NCI-H510A (cell line): ENCODE results near the gene CDK5.
"Not testable (repeated sequence)": the region's sequence is repeated elsewhere in the genome, so short reads cannot be mapped to it uniquely, and the experiment has no call there.

ENCODE experiments used
- DNase-seq: peaks from one replicate; lab custom pipeline; 2025; lab: John Stamatoyannopoulos, UW

The CDK5 gene

DNA sequence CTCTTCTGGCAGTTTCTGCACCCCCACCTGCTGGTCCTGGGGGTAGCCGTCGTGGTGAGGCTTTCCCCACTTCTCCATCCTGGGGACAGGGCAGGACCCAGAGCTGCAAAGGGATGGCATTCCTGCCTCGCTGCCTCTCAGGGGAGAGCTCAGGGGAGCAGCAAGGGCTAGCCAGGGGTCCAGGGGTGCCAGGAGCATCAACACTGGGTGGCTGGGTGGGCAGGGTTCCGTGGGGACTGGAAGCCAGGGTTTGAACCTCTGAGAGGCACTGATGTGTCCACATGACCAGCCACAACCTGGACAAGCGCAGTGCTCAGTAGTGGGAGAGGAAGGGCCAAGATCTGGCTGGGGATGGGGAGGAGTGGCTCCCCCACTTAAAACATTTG, 23.8 kb downstream of the CDK5 start:
- no peak for DNase-seq

DNA sequence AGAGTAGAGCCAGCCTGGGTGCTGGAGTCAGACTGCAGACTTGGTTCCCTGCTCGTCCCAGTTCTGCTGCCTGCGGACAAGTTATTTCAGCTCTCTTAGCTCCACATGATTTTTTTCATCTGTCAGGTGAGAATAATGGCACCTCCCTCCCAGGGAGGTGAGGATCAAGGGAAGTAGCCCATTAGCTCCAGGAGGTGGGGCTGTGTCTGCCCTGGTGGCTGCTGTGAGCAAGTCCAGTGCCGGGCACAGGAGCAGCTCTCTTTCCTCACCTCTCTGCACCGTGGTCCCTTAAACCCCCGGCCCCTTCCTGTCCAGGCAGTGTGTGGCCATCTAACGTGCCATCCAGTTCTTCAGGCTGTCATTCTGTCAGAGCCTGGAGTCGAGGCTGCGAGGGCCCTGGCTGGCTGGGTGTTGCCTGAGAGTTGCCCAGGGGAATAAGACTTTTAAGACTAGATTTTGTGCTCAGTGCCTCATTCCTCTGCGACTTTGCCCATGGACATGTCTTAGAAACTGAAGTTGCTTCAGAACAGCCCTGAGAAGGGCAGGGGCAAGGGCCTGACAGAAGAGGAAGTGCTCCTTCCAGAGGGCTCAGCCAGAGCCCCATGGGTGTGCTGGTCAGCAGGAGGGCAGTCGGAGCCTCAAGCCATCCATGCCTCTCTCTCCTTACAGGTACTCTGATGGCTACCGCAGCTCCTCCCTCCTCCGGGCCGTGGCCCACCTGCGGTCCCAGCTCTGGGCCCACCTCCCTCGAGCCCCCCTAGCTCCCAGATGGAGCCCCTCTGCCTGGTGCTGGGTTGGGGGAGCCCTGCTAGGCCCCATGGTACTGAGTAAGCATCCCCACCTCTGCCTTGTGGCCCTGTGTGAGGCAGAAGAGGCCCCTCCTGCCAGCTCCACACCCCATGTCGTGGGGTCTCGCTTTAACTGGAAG, 24.5 kb downstream of the CDK5 start:
- no peak for DNase-seq

DNA sequence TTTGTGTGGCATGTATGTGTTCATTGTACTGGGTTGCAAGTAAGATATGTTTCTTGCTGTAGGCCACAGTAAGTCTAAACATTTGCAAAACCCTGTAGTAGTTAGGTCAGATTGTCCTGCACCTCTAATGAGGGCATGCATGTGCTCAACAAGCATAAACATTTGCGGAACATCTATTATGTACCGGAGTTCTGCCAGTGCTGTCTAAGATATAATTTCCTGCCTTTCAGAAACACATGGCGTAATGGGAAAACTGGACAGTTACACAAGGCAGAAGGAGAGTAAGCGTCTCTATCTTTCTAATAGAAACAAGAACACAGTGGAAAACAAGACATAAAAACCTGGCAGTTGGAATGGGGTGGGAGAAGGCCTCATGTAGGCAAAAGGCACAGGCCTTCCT, 26.7 kb downstream of the CDK5 start:
- DNase-seq = no peak

DNA sequence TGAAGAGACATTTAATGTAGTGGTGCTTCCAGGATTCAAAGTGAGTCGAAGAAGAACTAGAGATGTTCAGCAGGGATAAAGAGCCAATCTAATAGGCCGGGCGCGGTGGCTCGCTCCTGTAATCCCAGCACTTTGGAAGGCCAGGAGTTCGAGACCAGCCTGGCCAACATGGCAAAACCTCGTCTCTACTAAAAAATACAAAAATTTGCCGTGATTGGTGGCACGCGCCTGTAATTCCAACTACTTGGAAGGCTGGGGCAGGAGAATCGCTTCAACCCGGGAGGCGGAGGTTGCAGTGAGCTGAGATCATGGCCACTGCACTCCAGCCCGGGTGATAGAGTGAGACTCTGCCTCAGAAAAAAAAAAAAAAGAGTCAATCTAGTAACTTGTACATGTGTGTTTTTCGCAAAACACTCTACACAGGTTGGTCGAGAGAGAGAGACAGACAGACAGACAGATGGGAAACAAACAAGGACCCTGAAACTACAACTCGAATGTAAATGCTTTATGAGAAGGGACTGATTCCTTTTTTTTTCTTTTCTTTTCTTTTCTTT, 28.7 kb downstream of the CDK5 start:
- no peak for DNase-seq

DNA sequence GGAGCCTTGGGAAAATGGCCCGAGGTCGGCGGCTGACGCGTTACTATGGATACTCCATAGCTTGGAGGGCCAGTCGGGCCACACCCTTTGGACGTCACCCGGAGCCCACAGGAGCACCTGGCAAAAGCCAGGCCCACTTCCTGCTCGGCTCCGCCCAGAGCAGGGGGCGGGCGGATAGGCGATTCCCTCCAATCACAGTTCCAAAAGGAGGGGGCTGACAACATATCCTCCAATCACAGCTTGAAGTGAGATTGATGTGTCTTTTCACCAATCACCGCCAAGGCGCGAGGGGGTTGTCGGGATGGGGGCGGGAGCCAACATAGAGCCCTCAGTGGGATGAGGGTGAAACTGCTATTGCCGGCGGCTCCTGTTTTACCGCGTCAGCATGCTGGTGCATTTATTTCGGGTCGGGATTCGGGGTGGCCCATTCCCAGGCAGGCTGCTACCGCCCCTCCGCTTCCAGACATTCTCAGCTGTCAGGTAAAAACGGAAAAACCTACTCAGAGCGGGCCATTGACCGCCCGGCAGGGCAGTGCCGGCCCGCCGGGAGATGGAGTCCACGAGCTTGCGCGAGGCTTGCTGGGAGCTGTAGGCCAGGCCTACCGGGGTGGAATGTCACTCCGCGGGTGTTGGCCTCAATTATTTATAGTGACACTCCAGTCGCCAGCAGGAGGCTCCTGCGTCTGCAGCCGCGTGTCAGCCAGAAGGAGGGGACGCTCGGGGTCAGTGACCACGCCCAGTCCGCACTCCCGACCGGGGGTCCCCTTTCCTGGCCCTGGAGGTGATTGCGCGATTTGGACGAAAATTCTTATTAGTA, 29.4 kb downstream of the CDK5 start, which contains the start of gene ABCB8:
ABCB8 (plus strand) TSS at position 320 of the 817 bp plus-strand sequence; CDS start at position 386, 66 bp downstream.
- peak; percentile 78 for DNase-seq

DNA sequence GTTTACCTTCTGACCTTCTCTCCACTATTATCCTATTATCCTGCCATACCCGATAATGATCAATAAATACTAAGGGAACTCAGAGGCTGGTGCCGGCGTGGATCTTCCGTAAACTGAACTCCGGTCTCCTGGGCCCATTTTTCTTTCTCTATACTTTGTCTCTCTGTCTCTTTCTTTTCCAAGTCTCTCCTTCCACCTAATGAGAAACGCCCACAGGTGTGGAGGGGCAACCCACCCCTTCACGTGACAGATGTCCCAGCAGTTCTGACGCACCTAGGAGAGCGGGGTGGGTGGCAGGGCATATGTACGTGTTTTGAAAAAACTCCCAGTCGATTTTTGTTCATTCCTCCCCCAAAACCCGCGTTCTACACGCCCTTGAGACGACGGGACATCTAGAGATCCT, 30.0 kb downstream of the CDK5 start:
- DNase-seq = not testable (repeated sequence)

DNA sequence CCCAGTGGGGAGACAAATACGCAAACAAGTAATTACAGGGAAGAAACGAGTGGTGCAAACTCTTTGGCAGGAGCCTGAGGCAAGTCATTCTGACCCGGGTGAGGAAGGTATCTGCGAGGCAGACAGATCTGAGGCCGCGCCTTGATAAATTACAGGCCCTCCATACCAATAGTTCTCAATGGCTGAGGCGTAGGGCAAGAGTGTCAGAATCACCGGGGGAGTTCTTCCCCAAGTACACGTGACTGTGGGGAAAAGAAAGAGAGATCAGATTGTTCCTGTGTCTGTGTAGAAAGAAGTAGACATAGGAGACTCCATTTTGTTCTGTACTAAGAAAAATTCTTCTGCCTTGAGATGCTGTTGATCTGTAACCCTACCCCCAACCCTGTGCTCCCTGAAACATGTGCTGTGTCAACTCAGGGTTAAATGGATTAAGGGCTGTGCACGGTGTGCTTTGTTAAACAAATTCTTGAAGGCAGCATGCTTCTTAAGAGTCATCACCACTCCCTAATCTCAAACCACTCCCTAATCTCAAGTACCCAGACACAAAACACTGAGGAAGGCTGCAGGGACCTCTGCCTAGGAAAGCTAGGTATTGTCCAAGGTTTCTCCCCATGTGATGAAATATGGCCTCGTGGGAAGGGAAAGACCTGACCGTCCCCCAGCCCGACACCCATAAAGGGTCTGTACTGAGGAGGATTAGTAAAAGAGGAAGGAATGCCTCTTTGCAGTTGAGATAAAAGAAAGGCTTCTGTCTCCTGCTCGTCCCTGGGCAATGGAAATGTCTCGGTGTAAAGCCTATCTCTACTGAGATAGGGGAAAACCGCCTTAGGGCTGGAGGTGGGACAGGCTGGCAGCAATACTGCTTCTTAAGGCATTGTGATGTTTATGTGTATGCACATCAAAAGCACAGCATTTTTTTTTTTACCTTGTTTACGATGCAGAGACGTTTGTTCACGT, 30.6 kb downstream of the CDK5 start:
- DNase-seq = not testable (repeated sequence)

DNA sequence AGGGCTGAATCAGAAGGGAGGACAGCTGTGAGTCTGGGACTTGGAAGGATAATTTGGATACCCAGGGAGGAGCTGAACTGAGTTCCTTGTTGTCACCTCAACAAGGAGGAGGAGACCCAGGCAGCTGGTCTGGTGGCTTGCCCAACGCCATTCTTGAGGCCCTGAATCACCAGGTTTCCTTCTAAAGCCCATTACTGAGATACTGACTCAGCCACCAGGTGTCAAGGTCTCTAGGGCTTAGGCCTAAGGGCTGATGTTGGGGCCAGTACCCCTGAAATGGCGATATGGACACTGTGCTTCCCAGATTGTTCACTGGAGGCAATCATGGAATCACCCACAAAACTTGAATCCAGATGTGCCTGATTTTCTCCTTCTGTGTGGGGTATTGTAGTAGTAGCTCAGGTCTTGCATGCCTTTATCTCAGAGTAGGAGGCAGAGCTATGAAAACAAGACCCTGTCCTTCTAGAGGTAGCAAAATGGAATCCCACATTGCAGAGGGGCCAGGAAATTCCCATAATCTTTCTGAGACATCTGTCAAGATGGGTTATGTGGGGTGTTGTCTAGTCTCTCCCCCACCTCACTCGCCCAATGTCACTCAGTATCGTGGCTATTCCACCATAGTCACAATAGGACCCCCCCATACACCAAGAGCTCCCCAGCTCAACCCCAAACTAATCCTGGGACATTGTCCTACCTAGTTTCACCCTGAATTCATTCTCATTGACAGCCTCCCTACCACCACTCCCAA, 31.6 kb downstream of the CDK5 start:
- DNase-seq = no peak

DNA sequence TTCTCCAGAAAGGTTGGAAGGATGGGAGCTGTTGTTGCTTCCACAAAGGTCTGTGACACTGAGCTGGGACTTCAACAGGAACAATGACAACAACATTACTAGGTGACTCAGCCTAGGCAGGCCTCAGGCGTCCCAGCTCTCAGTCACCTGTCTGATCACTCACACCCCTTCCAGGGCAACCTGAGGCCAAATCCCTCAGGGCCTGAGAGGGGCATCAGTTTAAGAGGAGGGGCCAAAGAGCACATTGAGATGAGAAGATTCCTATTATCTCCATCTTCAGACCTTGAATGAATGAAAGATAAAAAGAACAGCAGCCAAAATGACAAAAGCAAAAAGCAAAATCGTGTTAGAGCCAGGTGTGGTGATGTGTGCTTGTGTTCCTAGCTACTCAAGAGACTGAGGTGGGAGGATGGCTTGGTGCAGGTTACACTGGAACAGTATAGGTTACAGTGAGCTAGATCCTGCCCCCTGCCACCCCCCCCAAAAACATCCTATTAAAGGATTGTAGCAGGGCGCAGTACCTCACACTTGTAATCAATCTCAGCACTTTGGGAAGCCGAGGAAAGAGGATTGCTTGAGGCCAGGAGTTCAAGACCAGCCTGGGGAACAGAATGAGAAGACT, 33.2 kb downstream of the CDK5 start, which contains the start of gene ATG9B:
ATG9B (minus strand) TSS at position 60 of the 622 bp plus-strand sequence. CDS start 71 bp downstream, outside the sequence.
- no peak for DNase-seq

DNA sequence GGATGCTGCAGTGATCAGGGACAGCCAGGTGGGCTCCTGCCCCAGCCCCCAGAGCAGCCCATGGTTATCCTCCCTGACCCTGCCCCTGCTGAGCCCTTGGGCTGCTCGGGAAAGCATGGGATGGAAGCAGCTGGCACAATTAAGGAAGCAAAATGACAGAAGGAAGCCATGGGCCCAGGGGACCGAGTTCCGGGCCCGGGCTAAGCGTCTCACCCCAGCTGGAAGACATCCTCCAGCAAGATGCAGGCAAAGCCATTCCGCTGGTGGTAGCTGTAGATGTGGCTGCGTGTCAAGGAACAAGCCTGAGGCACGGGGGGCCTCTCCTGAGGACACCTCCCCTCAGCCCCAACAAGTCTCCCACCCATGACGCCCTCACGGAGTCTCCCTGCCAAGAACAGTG, 34.5 kb downstream of the CDK5 start:
- DNase-seq = no peak

DNA sequence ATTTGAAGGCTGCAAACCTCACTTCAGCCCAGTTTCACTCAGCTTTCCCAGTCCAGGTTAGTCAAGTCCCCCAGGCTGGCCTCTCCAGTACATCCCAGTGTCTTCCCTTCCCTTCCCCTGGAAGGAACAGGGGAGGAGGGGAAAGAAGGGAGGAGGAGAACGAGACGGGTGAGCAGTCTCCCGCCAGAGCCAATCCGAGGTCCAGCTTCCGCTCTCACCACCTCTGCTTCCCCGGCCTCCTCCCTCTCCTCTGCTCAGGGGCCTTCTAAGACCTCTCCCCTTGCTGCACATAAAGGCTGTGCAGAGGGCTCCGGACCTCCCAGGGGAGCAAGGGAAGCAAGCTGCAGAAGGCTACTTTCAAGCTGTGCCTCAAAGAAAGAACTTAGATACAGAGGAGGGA, 37.5 kb downstream of the CDK5 start:
- DNase-seq = no peak

DNA sequence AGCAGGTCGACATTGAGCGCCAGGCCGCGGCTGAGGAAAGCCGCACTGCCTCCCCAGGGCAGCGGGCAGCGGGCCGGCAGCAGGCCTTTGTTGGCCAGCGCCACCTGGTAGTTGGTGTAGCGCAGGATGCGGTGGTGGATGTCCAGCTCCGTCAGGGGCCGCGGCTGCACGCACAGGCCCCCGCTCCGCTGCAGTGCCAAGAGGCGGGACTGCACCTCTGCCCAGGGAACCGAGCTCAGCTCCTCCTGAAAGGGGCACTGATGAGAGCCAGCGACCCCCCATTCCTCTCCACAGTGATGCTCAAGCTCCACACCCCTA, 38.6 kb downstream of the CDK5 start:
- DNase-seq = no peak

DNA sequence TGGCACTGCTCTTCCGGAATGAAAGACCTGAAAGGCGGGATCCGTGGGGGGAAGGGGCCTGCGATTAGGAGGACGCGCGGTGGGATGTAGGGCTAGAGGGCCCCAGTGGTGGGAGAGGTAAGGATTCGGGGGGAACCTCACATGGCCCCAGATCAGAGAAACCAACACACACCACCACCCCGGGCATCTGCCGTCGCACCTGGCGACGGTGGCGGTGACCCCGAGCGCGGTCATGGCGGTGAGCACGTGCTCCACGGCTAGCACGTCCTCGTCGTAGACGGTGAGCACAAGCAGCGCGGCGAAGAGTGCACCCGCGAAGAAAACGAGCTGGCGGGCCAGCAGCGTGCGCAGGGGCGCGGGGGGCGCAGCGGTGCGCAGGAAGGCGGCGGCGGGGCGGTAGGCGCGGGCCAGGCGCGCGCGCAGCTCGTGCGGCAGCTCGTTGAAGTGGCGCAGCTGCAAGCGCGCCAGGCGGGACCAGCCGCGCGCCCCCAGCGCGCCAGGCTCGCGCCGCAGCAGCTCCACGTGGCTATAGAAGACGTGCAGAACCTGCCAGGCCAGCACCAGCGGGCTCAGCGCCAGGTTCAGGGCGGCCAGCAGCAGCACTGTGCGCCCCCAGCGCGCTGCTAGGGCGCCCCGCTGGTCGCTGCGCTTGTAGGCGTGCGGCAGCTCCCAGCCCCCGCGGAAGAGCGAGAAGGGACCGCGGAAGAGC, 39.1 kb downstream of the CDK5 start:
- DNase-seq = no peak

DNA sequence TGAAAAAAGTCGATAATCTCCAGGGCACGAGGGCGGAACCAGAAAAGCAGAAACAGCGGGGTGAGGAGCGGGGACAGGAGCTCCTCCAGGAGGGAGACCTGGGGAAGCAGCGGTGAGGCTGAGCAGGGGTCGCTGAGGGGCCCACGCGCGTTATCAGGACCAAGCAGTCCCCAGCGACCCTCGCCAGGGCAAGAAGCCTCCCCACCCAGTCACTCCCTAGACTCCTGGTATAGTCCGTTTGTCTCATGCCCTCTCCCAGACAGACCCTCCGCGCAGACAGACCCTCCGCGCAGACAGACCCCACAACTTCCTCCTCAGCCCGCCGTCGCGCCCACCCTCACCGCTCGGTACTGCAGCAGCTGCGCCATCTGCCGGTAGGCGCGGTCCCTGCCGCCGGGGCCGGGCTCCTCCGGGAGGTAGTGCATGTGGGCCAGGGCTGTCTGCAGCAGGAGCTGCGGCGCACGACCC, 39.7 kb downstream of the CDK5 start:
- DNase-seq = no peak

DNA sequence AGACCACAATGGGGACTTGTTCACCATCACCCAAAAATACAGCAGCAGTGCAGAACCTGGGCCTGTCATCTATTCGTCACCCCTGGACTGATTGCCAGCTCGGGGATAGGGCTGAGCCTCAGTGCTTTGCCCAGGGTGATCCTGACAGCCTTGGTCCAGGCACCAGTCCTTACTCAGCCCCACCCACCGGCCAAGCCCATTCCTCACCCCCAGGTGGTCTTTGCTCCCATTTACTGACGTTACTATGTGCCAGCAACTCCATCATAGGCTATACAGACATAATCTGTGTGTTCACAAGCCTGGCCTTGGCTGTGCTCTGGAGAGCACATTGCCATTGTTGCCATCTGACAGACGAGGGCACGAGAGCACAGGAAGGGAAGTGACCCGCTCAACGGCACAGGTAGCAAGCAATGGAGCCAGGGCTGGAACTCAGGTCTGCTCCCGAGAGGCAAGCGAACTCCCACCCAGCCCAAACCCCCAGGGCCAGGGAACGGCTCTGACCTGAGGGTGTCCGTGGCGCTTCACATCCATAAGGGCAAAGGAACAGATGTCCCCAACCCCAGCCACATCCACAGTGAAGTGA, 40.2 kb downstream of the CDK5 start:
- DNase-seq = no peak

DNA sequence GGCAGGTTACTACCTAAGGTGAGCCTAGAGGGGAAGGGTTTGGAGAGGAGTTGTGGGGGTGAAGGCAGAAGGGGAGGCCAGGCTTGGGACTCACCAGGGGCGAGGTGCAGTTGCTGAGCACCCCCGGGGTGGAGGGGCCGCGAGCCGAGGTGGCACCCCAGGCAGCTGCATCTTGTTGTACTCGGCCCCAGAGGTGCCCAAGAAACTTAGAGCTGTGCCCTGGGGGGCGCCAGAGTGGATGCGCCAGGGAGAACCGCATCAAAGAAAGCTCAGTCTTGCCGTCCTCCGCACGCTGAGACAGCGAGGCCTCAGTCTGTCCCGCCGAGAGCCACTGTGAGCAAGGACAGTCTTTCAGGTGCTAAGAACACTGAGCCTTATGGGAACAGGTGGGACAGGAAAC, 40.8 kb downstream of the CDK5 start:
- no peak for DNase-seq

DNA sequence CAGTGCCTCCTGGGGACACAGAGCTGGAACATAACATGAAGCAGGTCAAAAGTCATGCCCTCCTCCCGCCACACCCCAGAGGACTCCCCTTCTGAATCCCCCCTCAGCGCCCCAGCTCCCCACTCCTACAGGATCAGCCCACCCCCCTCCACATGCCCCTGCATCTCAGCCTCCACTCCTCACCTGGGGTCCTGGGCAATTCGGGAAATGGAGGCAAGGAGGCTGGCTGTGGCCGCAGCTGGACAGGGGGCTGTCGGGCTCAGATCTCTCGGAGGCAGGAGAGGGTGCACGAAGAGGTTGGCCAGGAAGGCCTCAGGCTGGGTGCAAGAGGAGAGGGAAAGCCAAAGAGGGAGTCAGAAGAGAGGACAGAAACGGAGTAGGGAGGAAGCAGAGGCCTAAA, 41.2 kb downstream of the CDK5 start:
- DNase-seq = no peak

DNA sequence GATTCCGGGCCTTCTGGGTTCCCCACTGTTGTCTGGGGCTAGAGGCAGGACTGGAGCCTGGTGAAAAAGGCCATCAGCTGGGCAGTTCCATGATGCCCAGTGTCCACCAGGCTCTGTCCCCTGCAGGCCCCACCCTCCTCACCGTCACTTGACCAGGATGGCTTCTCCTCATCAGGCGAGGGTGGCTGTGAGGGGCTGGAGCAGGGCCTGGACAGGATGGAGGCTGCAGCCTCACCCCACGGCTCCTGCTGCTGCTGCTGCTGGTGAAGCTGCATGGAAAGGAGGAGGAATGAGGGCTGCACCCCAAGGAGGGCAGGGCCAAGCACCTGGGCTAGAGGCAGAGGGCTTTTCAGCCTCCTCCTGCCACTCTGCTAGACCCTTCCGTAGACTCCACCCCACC, 41.7 kb downstream of the CDK5 start:
- no peak for DNase-seq

DNA sequence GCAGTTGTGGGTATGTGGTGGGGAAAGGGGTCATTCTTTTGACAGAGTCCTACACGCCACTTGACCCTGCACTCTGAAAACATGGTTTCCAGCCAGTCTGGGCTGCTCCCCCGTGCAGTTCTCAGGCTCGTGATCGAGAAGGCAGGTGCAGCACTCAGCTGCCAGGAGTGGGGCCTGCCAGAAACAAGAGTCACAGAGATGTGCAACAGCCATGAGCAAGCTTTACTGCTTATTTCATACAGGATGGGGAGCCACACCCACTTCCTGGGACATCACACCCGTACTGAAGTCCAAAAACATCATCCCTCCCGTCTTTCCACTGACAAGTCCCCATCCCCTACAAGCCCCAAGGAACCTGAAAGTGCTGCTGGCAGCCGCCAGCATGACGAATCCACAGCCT, 42.7 kb downstream of the CDK5 start:
- DNase-seq = no peak
